ENCODE measurements around the gene KLHL15. TPM values are rescaled to one million over a fixed set of nuclear protein-coding genes. Genes with fewer than 3 reads are reported as not detected.

KLHL15 gene
- total and polyA plus RNA-seq, 2 donors (not counting 3 experiments of a cell fraction or from before 2014, with no cell fraction given): 1.4 to 3.6 TPM

DNA sequence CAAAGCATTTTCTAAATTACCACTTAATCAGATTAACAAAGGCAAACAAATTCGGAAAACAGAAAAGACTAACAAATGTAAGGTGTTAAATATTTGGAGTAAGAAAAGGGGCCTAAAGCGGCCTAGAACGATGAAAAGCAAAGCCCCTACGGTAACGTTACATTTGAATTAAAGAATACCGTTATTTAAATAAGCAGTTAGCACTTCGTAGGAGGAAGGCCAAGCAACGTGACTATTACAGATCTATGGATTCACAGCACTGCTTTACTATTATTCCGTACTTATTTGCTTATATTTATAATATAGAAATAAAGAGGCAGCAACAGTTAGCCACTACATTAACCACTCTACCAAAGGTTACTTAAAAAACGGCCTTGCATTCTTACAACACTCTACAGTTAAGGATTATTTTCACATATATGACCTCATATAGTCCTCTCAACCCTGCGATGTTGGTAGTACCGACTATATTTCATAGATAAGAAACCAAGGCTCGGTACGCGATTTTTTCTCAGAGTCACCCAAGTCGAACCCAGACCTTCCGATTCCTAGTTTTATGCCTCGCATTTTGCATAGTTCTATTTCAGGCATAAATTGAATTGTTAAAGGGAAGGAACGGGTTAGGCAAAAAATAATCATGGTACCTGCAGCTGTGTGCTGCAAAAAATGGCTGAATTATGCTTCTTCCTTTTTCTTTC lies 2.9 kb downstream of the KLHL15 start:
- FAIRE-seq: peak; percentile 86
- peak overlapping the region; percentile 81 to 93 (median 86) for H3K4me3 ChIP-seq (replicated peaks in 1 of 3; ENCODE audit: insufficient read depth in 1 of 3, low read depth in 1 of 3, low read length in 3 of 3)
- H3K36me3 ChIP-seq (ENCODE audit: control insufficient read depth in 2 of 2, extremely low read depth in 1 of 2, insufficient read depth in 2 of 2, low read length in 2 of 2): no peaks in the 10 kb centered on the region
- H2AFZ ChIP-seq (ENCODE audit: low read depth, low read length): no peak overlapping the region
- TF ChIP-seq, protein P1, sequence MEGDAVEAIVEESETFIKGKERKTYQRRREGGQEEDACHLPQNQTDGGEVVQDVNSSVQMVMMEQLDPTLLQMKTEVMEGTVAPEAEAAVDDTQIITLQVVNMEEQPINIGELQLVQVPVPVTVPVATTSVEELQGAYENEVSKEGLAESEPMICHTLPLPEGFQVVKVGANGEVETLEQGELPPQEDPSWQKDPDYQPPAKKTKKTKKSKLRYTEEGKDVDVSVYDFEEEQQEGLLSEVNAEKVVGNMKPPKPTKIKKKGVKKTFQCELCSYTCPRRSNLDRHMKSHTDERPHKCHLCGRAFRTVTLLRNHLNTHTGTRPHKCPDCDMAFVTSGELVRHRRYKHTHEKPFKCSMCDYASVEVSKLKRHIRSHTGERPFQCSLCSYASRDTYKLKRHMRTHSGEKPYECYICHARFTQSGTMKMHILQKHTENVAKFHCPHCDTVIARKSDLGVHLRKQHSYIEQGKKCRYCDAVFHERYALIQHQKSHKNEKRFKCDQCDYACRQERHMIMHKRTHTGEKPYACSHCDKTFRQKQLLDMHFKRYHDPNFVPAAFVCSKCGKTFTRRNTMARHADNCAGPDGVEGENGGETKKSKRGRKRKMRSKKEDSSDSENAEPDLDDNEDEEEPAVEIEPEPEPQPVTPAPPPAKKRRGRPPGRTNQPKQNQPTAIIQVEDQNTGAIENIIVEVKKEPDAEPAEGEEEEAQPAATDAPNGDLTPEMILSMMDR (IDR thresholded peaks at IDR 0.05; ENCODE audit: extremely low read depth in 1 of 2, insufficient read depth in 1 of 2, low read depth in 1 of 2, low read length in 2 of 2): no peak
- TF ChIP-seq MYC (IDR thresholded peaks at IDR 0.05; ENCODE audit: low read depth, low read length): no peak
- TF ChIP-seq EZH2 (IDR thresholded peaks at IDR 0.05; ENCODE audit: borderline replicate concordance, low read depth, low read length, severe bottlenecking): no peak
- TF ChIP-seq POLR2AphosphoS5 (IDR thresholded peaks at IDR 0.05; ENCODE audit: insufficient read depth, low read depth, low read length): no peak
- TF ChIP-seq POLR2A (IDR thresholded peaks at IDR 0.05; ENCODE audit: low read depth, low read length): no peak
- no peak for TF ChIP-seq JUN (IDR thresholded peaks at IDR 0.05; ENCODE audit: borderline replicate concordance, insufficient read depth, insufficient read length, low read depth)
- no peak for TF ChIP-seq FOS (IDR thresholded peaks at IDR 0.05; ENCODE audit: borderline replicate concordance, insufficient read depth, low read length)
- no peaks in the 10 kb centered on the region for H3K9me3 ChIP-seq (replicated peaks; ENCODE audit: control insufficient read depth, insufficient read depth, low read length)
- H3K9ac ChIP-seq (replicated peaks; ENCODE audit: extremely low read depth, insufficient read depth, low read length): peak overlapping the region; percentile 71
- peak; percentile 49 for DNase-seq (ENCODE audit: low read depth, low spot score)
- ChIA-PET CTCF (no interaction called here), POLR2A (no interaction called here)
- H3K4me1 ChIP-seq (ENCODE audit: control insufficient read depth, extremely low read depth, insufficient read depth, low read length): peaks cover 8% of the 10 kb centered on the region
- no peaks in the 10 kb centered on the region for H3K9me1 ChIP-seq (replicated peaks; ENCODE audit: control insufficient read depth, extremely low read depth, insufficient read depth, low read length)
- peak overlapping the region; percentile 93 for H3K4me2 ChIP-seq (ENCODE audit: insufficient read depth, low read length)
- H3K27me3 ChIP-seq (ENCODE audit: control insufficient read depth in 2 of 2, insufficient read depth in 2 of 2, low read length in 2 of 2): no peaks in the 10 kb centered on the region
- dilution Hi-C loops (cut with MboI; ENCODE audit: extremely low pct_ligation_motif_present, low sequenced_read_pairs): no loop called here
- H3K79me2 ChIP-seq (ENCODE audit: control insufficient read depth, insufficient read depth, low read length): peaks cover 25% of the 10 kb centered on the region
- BruUV-seq (replicated peaks): TSS peak; percentile 47
- H4K20me1 ChIP-seq (replicated peaks; ENCODE audit: control insufficient read depth, extremely low read depth, insufficient read depth, low read length): no peaks in the 10 kb centered on the region
- intact Hi-C loops (cut with micrococcal nuclease): loop anchor here (2.0 kb wide), 2 partner anchors 31 to 71 kb away; no protein-coding TSS in a partner anchor
- H3K27ac ChIP-seq (ENCODE audit: insufficient read depth, low read depth, low read length): peak overlapping the region; percentile 53
